Neural cell (in vitro differentiated cells): Measurements from ENCODE around the gene NDFIP2. TPM values are rescaled to one million over a fixed set of nuclear protein-coding genes. Genes with fewer than 3 reads are reported as not detected.

Experiments used
- H2AFZ ChIP-seq: fragments of 200-600, 300-800 bp; sonication (generic), shearing (Covaris generic); 2 replicates; pipeline ENCODE4 v1.6.0; 2014; ENCODE audit warnings: low read depth, mild to moderate bottlenecking, antibody characterized with exemption, low read length, moderate library complexity
- H3F3A ChIP-seq: fragments of 200-600 bp; shearing (Covaris generic); 2 replicates; pipeline ENCODE4 v1.6.1; 2016; ENCODE audit warnings: mild to moderate bottlenecking, moderate library complexity, mixed read lengths, antibody characterized with exemption, low read length; ENCODE audit not compliant: insufficient read depth, poor library complexity, severe bottlenecking
- H3K27ac ChIP-seq: fragments of 200-600, 300-800 bp; sonication (generic), shearing (Covaris generic); 2 replicates; pipeline ENCODE4 v1.5.1; 2014; ENCODE audit warnings: mild to moderate bottlenecking, low read length, moderate library complexity
- H3K27me3 ChIP-seq: fragments of 300-800, 200-600 bp; sonication (generic), shearing (Covaris generic); 2 replicates; pipeline ENCODE4 v1.6.0; 2014; ENCODE audit warnings: mild to moderate bottlenecking, low read depth, low read length, moderate library complexity; ENCODE audit not compliant: insufficient read depth
- H3K36me3 ChIP-seq: fragments of 300-800, 200-600 bp; sonication (generic), shearing (Covaris generic); 2 replicates; pipeline ENCODE4 v1.5.1; 2014; ENCODE audit warnings: mild to moderate bottlenecking, antibody characterized with exemption, low read length, moderate library complexity; ENCODE audit not compliant: insufficient read depth
- H3K4me2 ChIP-seq: fragments of 300-800, 200-600 bp; sonication (generic), shearing (Covaris generic); 2 replicates; pipeline ENCODE4 v1.6.0; 2014; ENCODE audit warnings: mild to moderate bottlenecking, low read length
- H3K4me3 ChIP-seq: fragments of 300-800, 200-600 bp; sonication (generic), shearing (Covaris generic); 2 replicates; pipeline ENCODE4 v1.5.1; 2014; ENCODE audit warnings: mild to moderate bottlenecking, low read length, moderate library complexity
- H3K79me2 ChIP-seq: fragments of 200-600 bp; shearing (Covaris generic); replicated peaks from 2 replicates; pipeline ENCODE4 v1.6.0; 2014; ENCODE audit warnings: mild to moderate bottlenecking, low read length, moderate library complexity; ENCODE audit not compliant: insufficient read depth
- H3K9ac ChIP-seq: fragments of 300-800, 200-600 bp; sonication (generic), shearing (Covaris generic); 2 replicates; pipeline ENCODE4 v1.6.1; 2016; ENCODE audit warnings: mild to moderate bottlenecking, low read length, mixed read lengths
- H3K9me2 ChIP-seq: fragments of 200-600 bp; shearing (Covaris generic); 2 replicates; pipeline ENCODE4 v1.6.1; 2016; ENCODE audit warnings: mild to moderate bottlenecking, low read length, mixed read lengths; ENCODE audit not compliant: insufficient read depth
- H3K9me3 ChIP-seq: fragments of 200-600, 300-800 bp; sonication (generic), shearing (Covaris generic); 2 replicates; pipeline ENCODE4 v1.6.1; 2016; ENCODE audit warnings: mild to moderate bottlenecking, mixed run types, low read length, moderate library complexity, mixed read lengths
- H4K20me1 ChIP-seq: fragments of 200-600 bp; shearing (Covaris generic); 2 replicates; pipeline ENCODE4 v1.6.1; 2016; ENCODE audit warnings: mild to moderate bottlenecking, mixed run types; ENCODE audit not compliant: insufficient read depth
- CTCF ChIP-seq: fragments of 450-650 bp; IDR thresholded peaks from 2 replicates; pipeline ENCODE4 v1.5.1; 2014; ENCODE audit warnings: antibody characterized with exemption, mild to moderate bottlenecking, moderate library complexity; ENCODE audit not compliant: poor library complexity, severe bottlenecking
- EP300 ChIP-seq: fragments of 450-650 bp; conservative IDR thresholded peaks from 2 replicates; pipeline ENCODE4 v1.6.1; 2014; ENCODE audit warnings: antibody characterized with exemption, mild to moderate bottlenecking, moderate library complexity; ENCODE audit not compliant: poor library complexity, severe bottlenecking
- EZH2 ChIP-seq: fragments of 200-600, 300-800 bp; shearing (Covaris generic), sonication (generic); IDR thresholded peaks from 2 replicates; pipeline ENCODE4 v1.6.1; 2014; ENCODE audit warnings: antibody characterized with exemption, low read length, borderline replicate concordance, mild to moderate bottlenecking; ENCODE audit not compliant: insufficient read depth, poor library complexity, severe bottlenecking
- MXI1 ChIP-seq: fragments of 450-650 bp; conservative IDR thresholded peaks from 2 replicates; pipeline ENCODE4 v1.6.1; 2014; ENCODE audit warnings: antibody characterized with exemption, mild to moderate bottlenecking; ENCODE audit not compliant: poor library complexity, severe bottlenecking
- POLR2AphosphoS5 ChIP-seq: IDR thresholded peaks from 2 replicates; pipeline ENCODE4 v1.6.1; 2012
- RAD21 ChIP-seq: fragments of 450-650 bp; conservative IDR thresholded peaks from 2 replicates; pipeline ENCODE4 v1.6.1; 2014; ENCODE audit warnings: antibody characterized with exemption, mild to moderate bottlenecking, moderate library complexity
- REST ChIP-seq: IDR thresholded peaks from 2 replicates; pipeline ENCODE4 v1.6.1; 2012; ENCODE audit warnings: borderline replicate concordance
- SMC3 ChIP-seq: fragments of 450-650 bp; conservative IDR thresholded peaks from 2 replicates; pipeline ENCODE4 v1.6.1; 2014; ENCODE audit warnings: antibody characterized with exemption, mild to moderate bottlenecking, moderate library complexity; ENCODE audit not compliant: poor library complexity
- TAF1 ChIP-seq: IDR thresholded peaks from 2 replicates; pipeline ENCODE4 v1.6.1; 2012; ENCODE audit warnings: low read depth
- polyA plus RNA-seq: library from polyadenylated mRNA; depleted of rRNA; stranded (reverse); fragments of >200 nt; gene quantifications from 2 replicates; pipeline ENCODE4 v1.2.3, GENCODE V29; 2014

The NDFIP2 gene
- polyA plus RNA-seq, 1 donor from 2014 or later: 41.2 TPM

GRCh38 chr13:79528759-79529191 lies 47.8 kb downstream of the NDFIP2 start:
- Histone ChIP-seq H3K36me3 (no peaks in the 10 kb centered on the region), H3K27me3 (no peaks in the 10 kb centered on the region), H3K27ac (no peak overlapping the region), H3K9me2 (no peaks in the 10 kb centered on the region), H3K9ac (no peak overlapping the region), H3K9me3 (no peaks in the 10 kb centered on the region), H4K20me1 (no peaks in the 10 kb centered on the region), H2AFZ (no peak overlapping the region), H3K79me2 (no peaks in the 10 kb centered on the region), H3F3A (no peaks in the 10 kb centered on the region), H3K4me3 (no peak overlapping the region), H3K4me2 (no peak overlapping the region)
- no peak for TF ChIP-seq REST
- no peak for TF ChIP-seq MXI1
- no peak for TF ChIP-seq TAF1
- no peak for TF ChIP-seq EZH2
- TF ChIP-seq CTCF: no peak
- TF ChIP-seq RAD21: no peak
- TF ChIP-seq SMC3: no peak
- no peak for TF ChIP-seq POLR2AphosphoS5

GRCh38 chr13:79529817-79530216 lies 48.9 kb downstream of the NDFIP2 start:
- no peaks in the 10 kb centered on the region for H3K9me2 ChIP-seq
- H3K4me2 ChIP-seq: no peak overlapping the region
- no peak overlapping the region for H2AFZ ChIP-seq
- H4K20me1 ChIP-seq: no peaks in the 10 kb centered on the region
- no peaks in the 10 kb centered on the region for H3K9me3 ChIP-seq
- H3K79me2 ChIP-seq: no peaks in the 10 kb centered on the region
- no peak overlapping the region for H3K4me3 ChIP-seq
- TF ChIP-seq EP300 (no peak), POLR2AphosphoS5 (no peak), SMC3 (no peak)
- H3K27ac ChIP-seq: no peak overlapping the region
- H3K9ac ChIP-seq: no peak overlapping the region
- no peaks in the 10 kb centered on the region for H3F3A ChIP-seq
- no peaks in the 10 kb centered on the region for H3K36me3 ChIP-seq
- no peaks in the 10 kb centered on the region for H3K27me3 ChIP-seq

GRCh38 chr13:79530270-79530669 lies 49.3 kb downstream of the NDFIP2 start:
- Histone ChIP-seq H3K4me3 (no peak overlapping the region), H3K36me3 (no peaks in the 10 kb centered on the region), H4K20me1 (no peaks in the 10 kb centered on the region), H3K4me2 (no peak overlapping the region), H2AFZ (no peak overlapping the region), H3K9me3 (no peaks in the 10 kb centered on the region), H3K79me2 (no peaks in the 10 kb centered on the region), H3K9me2 (no peaks in the 10 kb centered on the region), H3K27me3 (no peaks in the 10 kb centered on the region), H3K27ac (no peak overlapping the region), H3K9ac (no peak overlapping the region), H3F3A (no peaks in the 10 kb centered on the region)
- TF ChIP-seq EZH2: no peak
- no peak for TF ChIP-seq SMC3
- no peak for TF ChIP-seq TAF1
